ENCODE results near the gene WDR89.

DNA sequence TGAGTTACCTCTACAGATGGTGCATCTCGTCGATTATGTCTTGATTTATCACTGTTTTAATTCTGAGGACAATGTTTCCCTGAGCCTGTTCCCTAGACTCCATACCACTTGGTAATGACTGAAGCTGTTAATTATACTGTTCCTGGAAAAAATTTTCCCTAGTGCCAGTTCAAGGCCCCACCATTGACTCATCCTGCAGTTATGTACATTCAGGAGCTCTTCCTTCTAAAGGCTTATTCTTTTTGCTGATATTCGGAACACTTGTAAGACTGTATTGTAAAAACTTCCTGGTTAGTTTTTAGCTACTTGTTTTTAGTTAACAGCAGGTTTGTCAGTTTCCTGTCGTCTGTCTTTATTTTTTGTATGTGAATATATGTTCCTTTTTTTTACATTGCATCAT, 68.1 kb downstream of the WDR89 start:
- TF ChIP-seq CTCF (IDR thresholded peaks at IDR 0.05): no peak
- TF ChIP-seq RFX5 (IDR thresholded peaks at IDR 0.05): no peak
- no peak for TF ChIP-seq RAD21 (conservative IDR thresholded peaks at IDR 0.05 in 1 of 2, IDR thresholded peaks at IDR 0.05 in 1 of 2)
- TF ChIP-seq POLR2A (IDR thresholded peaks at IDR 0.05; ENCODE audit: low read length): no peak
- TF ChIP-seq CEBPB (IDR thresholded peaks at IDR 0.05): no peak
- no peak for TF ChIP-seq CHD4 (IDR thresholded peaks at IDR 0.05; ENCODE audit: borderline replicate concordance)
- no peak for TF ChIP-seq E2F6 (IDR thresholded peaks at IDR 0.05; ENCODE audit: borderline replicate concordance, low read depth)
- TF ChIP-seq JUNB (IDR thresholded peaks at IDR 0.05): no peak
- no peak for TF ChIP-seq FOSL2 (IDR thresholded peaks at IDR 0.05)
- no peak for TF ChIP-seq FOSL2 (CRISPR knock-in tag; IDR thresholded peaks at IDR 0.05)
- TF ChIP-seq ZFP36 (IDR thresholded peaks at IDR 0.05; ENCODE audit: borderline replicate concordance, partially characterized antibody): no peak
- no peak for TF ChIP-seq HOXA7 (CRISPR knock-in tag; IDR thresholded peaks at IDR 0.05)
- no peak for TF ChIP-seq BHLHE40 (IDR thresholded peaks at IDR 0.05; ENCODE audit: low read depth, low read length)
- no peak for TF ChIP-seq HEYL (CRISPR knock-in tag; IDR thresholded peaks at IDR 0.05)
